ENCODE data around the gene QTRT2. TPM values are rescaled to one million over a fixed set of nuclear protein-coding genes. Genes with fewer than 3 reads are reported as not detected.

Gene QTRT2
- total RNA-seq, 1 experiment from 2014 or later: 84.1 TPM

DNA sequence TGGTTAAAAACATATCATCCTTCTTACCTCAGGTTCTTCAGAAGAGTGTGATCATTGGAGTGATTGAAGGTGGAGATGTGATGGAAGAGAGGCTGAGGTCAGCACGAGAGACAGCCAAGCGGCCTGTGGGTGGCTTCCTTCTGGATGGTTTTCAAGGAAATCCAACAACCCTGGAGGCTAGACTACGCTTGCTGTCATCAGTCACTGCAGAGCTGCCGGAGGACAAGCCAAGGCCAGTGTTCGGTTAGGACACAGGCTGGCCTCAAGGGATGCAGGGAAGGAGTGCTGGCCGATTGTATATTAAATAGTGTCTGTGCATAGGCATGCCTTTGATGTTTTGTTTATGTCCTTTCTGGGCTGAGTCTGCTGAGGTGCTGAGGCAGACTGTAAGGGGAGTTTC lies 20.2 kb downstream of the QTRT2 start:
- no peaks in the 10 kb centered on the region for H3K9me3 ChIP-seq (ENCODE audit: control insufficient read depth, low read depth, low read length)
- H2BK5ac ChIP-seq (ENCODE audit: insufficient read length, low read length): no peak overlapping the region
- no peak overlapping the region for H3K56ac ChIP-seq (ENCODE audit: insufficient read length, low read depth, low read length)
- no peaks in the 10 kb centered on the region for H3K23me2 ChIP-seq (ENCODE audit: insufficient read length, low read depth, low read length, poor library complexity, severe bottlenecking)
- no peaks in the 10 kb centered on the region for H3K27me3 ChIP-seq (ENCODE audit: insufficient read depth, low read length)
- no peak for DNase-seq
- H3K4me2 ChIP-seq (ENCODE audit: insufficient read depth, insufficient read length, low read length): no peak overlapping the region
- Mint-ChIP-seq H3K36me3 (ENCODE audit: insufficient read depth in 1 of 3, low read depth in 3 of 3) (peaks cover 44 to 95% (median 75%) of the 10 kb centered on the region in 3 experiments), H3K9me3 (no peaks in the 10 kb centered on the region), H3K4me3 (no peak overlapping the region), H3K4me1 (no peaks in the 10 kb centered on the region), H3K27me3 (ENCODE audit: low read depth) (no peaks in the 10 kb centered on the region), H3K27ac (no peak overlapping the region)
- no CpG with 5 or more reads among the region's 6 CpGs for WGBS (ENCODE audit: extremely low coverage, insufficient read length, low lambda C conversion rate)
- no peak overlapping the region for H3K4ac ChIP-seq (ENCODE audit: low read depth, low read length)
- H3K4me1 ChIP-seq (ENCODE audit: insufficient read depth, low read length): no peaks in the 10 kb centered on the region
- H2AFZ ChIP-seq (ENCODE audit: low read length): no peak overlapping the region
- no peak overlapping the region for H3K14ac ChIP-seq (ENCODE audit: insufficient read depth, low read length)
- no peak overlapping the region for H4K5ac ChIP-seq (ENCODE audit: insufficient read length, low read depth, low read length)
- H3K23ac ChIP-seq (ENCODE audit: insufficient read length, low read depth, low read length): no peak overlapping the region
- no peak overlapping the region for H2BK20ac ChIP-seq (ENCODE audit: low read depth, low read length, poor library complexity, severe bottlenecking)
- no peaks in the 10 kb centered on the region for H3K79me2 ChIP-seq (ENCODE audit: insufficient read depth, low read length)
- H3K27ac ChIP-seq (ENCODE audit: insufficient read length, low read depth, low read length): no peak overlapping the region
- no peak overlapping the region for H3K18ac ChIP-seq (ENCODE audit: insufficient read length, low read depth, low read length)
- H2BK15ac ChIP-seq (ENCODE audit: low read depth, low read length): no peak overlapping the region
- TF ChIP-seq, protein P1, sequence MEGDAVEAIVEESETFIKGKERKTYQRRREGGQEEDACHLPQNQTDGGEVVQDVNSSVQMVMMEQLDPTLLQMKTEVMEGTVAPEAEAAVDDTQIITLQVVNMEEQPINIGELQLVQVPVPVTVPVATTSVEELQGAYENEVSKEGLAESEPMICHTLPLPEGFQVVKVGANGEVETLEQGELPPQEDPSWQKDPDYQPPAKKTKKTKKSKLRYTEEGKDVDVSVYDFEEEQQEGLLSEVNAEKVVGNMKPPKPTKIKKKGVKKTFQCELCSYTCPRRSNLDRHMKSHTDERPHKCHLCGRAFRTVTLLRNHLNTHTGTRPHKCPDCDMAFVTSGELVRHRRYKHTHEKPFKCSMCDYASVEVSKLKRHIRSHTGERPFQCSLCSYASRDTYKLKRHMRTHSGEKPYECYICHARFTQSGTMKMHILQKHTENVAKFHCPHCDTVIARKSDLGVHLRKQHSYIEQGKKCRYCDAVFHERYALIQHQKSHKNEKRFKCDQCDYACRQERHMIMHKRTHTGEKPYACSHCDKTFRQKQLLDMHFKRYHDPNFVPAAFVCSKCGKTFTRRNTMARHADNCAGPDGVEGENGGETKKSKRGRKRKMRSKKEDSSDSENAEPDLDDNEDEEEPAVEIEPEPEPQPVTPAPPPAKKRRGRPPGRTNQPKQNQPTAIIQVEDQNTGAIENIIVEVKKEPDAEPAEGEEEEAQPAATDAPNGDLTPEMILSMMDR (conservative IDR thresholded peaks at IDR 0.05): no peak
- H4K8ac ChIP-seq (replicated peaks; ENCODE audit: insufficient read length, low read depth, low read length): no peak overlapping the region
- H3T11ph ChIP-seq (ENCODE audit: low read length): no peak overlapping the region
- no peak overlapping the region for H2BK12ac ChIP-seq (ENCODE audit: insufficient read length, low read depth, low read length)
- H4K91ac ChIP-seq (ENCODE audit: insufficient read length, low read depth, low read length): no peak overlapping the region
- no peaks in the 10 kb centered on the region for H3K79me1 ChIP-seq (ENCODE audit: insufficient read depth, low read depth, low read length, poor library complexity, severe bottlenecking)
- no peak overlapping the region for H2AK5ac ChIP-seq (ENCODE audit: insufficient read length, low read length)
- H3K9ac ChIP-seq (ENCODE audit: extremely low read depth, insufficient read length, low read length): no peak overlapping the region
- H2BK120ac ChIP-seq (ENCODE audit: low read depth, low read length, poor library complexity, severe bottlenecking): no peak overlapping the region
- H4K20me1 ChIP-seq (ENCODE audit: control insufficient read depth, insufficient read depth, insufficient read length): no peaks in the 10 kb centered on the region

Data from H9 (cell line).